ENCODE data around the gene GPRC5D.

The GPRC5D gene

GRCh38 chr12:12979731-12980259 is 27.8 kb upstream of the GPRC5D start:
- no peak for DNase-seq (ENCODE audit: low read depth in 2 of 2)

DNA sequence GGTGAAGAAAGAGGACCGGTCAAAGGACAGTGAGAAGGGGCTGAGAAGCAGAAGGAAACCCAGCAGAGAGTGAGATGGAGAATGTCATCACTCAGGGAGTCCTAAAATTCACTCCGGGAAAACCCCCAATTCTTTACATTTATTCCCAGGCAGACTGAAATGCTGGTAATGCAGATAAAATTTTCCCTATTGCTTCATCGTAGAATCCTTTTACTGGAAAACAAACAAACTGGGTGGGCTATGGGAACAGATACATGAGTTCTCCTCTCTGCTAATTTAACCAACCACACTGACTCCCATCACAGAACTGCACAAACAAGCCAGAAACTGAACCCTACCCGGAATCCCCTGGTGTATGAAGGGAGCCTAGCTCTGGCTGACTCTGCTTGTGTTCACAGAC is 27.2 kb upstream of the GPRC5D start:
- DNase-seq (ENCODE audit: low read depth in 2 of 2), result no peak

DNA sequence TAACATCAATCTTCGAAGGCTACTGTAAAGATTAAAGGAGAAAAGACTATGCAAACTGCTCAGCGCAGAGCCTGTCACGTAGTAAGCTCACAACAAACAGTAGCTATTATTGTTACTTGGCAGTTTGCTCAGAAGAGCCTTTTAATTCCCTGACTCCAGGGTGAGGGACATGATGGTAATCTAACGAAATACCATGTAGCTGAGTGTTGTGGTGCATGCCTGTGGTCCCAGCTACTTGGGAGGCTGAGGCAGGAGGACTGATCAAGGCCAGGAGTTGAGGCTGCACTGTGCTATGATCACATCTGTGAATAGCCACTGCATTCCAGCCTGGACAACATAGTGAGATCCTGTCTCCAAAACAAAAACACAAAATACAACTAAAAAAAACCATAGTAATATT is 25.3 kb upstream of the GPRC5D start:
- no peak for DNase-seq (ENCODE audit: low read depth in 2 of 2)

DNA sequence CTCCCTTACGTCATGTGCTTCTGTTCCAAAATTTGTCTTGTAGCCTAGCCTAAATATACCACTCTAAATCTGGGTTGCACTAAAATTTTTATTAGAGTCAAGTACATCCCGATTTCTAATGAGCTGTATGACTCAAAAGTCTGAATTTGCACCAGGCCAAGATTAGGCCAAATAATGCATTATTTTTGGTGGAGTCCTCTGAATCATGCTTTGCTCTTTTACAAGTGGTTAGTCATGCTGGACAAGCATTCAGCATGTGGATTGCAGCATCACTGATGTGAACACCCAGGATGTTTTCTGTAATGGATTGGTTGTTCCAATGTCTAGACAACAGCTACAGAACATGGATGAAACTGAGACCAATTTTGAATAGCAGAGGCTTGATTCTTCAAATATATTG is 24.4 kb upstream of the GPRC5D start:
- no peak for DNase-seq (ENCODE audit: low read depth in 2 of 2)

DNA sequence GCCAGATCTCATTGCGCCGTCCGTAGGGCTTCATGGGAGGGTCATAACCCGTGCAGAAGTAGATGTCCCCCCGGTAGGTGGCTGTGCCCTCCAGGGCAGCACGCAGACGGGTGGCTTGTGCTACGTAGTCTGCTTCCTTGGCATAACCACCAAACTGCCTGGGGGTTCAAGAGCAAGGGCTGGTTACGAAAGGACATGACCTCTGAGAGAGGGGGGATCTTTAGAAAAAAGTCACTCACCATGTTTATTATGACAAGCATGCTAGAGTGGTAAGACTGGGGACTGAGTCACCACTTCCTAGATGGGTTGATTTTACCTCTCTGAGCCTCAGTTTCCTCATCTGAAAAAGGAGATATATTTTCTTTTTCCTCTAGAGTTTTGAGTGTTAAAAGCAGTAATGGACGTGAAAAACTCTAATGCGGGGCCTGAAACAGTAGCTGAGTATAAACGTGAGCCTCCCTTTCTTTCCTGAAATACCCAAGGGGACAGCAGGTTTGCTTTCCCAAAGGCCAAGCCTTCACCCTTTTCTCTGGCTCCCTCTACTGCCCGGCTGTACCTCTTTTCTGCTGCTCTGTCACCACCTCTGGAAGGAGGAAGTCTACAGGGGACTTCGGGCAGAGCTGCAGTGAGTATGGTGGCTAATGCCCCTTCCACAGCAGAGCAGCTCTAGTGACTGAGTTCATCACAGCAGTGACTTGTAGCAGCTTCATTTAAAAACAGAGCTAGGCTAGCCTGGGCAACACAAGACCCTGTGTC is 23.5 kb upstream of the GPRC5D start:
- DNase-seq (ENCODE audit: low read depth in 2 of 2), result no peak

- no peak for DNase-seq (ENCODE audit: low read depth in 2 of 2)
Measured at GRCh38 chr12:12974211-12974610, 22.2 kb upstream of the GPRC5D start.

DNA sequence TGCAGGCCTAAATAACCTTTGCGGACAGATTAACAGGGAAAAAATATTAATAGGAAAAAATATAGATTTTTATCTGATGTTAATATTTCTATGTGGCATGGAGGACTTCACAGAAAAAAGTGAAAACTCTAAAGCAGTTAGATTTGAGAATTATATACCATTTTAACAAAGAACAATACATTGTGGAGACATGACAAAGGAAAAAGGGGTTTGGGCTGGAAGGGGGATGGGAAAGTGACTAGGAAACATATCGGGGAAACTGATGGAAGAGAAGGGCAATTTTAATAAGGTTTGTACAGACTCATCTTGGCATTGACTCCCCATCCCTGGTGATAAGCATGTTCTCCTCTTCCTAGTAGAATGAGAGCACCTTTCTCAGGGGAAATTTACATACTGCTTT is 21.0 kb upstream of the GPRC5D start:
- no peak for DNase-seq (ENCODE audit: low read depth in 2 of 2)

- no peak for DNase-seq (ENCODE audit: low read depth in 2 of 2)
Measured at GRCh38 chr12:12965836-12966235, 13.9 kb upstream of the GPRC5D start.

- DNase-seq (ENCODE audit: low read depth in 2 of 2), result no peak
Measured at GRCh38 chr12:12964255-12964654, 12.3 kb upstream of the GPRC5D start.

DNA sequence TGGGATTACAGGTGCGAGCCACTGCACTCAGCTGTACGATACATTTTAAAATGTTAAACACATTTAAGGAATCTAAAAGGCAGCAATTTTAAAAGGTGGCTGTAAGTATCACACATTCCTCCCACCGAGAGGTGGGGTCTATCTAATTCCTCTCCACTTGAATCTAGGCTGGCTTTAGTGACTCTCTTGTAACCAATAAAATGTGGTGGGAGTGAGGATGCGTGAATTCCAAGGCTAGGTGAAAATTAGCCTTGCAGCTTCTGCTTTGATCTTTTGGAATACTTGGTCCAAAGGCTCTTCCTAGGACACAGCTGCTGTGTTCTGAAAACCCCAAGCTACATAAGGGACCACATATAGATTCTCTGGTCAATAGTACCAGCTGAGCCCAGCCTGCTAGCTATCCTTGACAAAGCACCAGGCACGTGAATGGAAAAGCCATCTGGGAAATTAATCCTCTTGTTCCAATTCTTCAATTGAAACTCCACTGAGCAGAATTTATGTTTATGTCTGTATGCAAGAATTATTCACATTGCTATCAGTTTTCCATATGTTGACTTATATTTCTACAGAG is 8.8 kb upstream of the GPRC5D start:
- DNase-seq (ENCODE audit: low read depth in 2 of 2), result no peak

DNA sequence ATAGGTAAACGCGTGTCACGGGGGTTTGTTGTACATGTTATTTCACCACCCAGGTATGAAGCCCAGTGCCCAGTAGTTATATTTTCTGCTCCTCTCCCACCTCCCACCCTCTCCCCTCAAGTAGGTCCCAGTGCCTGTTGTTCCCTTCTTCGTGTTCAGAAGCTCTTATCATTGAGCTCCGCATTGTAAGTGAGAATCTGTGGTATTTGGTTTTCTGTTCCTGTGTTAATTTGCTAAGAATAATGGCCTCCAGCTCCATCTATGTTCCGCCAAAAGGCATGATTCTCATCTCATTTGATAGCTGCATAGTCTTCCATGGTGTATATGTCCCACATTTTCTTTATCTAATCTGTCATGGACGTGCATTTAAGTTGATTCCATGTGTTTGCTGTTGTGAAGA is 6.9 kb upstream of the GPRC5D start:
- no peak for DNase-seq (ENCODE audit: low read depth in 2 of 2)

GRCh38 chr12:12954878-12955625 is 3.1 kb upstream of the GPRC5D start:
- DNase-seq (ENCODE audit: low read depth in 2 of 2), result no peak

DNA sequence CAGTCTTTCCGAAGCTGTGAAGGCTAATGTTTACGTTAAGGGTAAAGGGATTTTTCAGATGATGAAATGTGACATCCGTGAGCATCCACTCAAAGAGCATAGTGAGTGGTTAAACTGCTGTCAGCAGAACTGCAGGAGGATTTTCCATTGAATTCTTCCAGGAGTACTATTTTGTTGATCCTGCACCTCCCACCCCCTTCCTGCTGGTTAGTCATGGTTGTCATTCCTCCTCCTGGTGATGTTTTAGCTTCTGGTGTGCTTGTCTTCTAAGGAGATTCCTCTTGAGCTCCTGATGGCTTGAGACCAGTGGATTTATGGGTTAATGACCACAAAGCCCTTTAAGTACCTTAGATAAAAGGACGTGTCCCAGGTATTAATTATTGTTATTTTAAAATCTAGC is 2.4 kb upstream of the GPRC5D start:
- no peak for DNase-seq (ENCODE audit: low read depth in 2 of 2)

GRCh38 chr12:12951504-12951903 is 466 bp downstream of the GPRC5D start:
- DNase-seq (ENCODE audit: low read depth in 2 of 2), result no peak

DNA sequence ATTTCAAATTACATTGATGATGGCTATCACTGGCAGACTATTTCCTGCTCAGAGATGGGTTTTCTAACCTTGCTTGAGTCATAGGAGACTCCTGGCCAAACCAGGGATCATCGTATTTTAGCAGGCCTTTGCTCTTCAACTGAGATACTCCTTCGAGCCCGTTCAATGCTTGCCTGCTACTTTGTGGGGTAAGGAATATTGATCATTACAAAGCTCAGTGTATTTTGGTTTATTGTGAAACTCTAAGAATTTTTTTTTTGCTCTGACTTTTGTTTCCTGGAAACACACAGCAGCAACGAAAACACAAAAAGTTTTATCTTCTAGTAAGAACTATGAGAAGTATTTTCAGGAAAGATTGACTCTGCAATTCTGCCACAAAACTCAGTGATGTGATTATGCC is 4.1 kb downstream of the GPRC5D start:
- no peak for DNase-seq (ENCODE audit: low read depth in 2 of 2)

GRCh38 chr12:12946686-12947355 is 5.1 kb downstream of the GPRC5D start:
- DNase-seq (ENCODE audit: low read depth in 2 of 2), result no peak

- no peak for DNase-seq (ENCODE audit: low read depth in 2 of 2)
Measured at GRCh38 chr12:12945591-12945990, 6.4 kb downstream of the GPRC5D start.

- no peak for DNase-seq (ENCODE audit: low read depth in 2 of 2)
Measured at GRCh38 chr12:12943586-12944260, 8.2 kb downstream of the GPRC5D start.

DNA sequence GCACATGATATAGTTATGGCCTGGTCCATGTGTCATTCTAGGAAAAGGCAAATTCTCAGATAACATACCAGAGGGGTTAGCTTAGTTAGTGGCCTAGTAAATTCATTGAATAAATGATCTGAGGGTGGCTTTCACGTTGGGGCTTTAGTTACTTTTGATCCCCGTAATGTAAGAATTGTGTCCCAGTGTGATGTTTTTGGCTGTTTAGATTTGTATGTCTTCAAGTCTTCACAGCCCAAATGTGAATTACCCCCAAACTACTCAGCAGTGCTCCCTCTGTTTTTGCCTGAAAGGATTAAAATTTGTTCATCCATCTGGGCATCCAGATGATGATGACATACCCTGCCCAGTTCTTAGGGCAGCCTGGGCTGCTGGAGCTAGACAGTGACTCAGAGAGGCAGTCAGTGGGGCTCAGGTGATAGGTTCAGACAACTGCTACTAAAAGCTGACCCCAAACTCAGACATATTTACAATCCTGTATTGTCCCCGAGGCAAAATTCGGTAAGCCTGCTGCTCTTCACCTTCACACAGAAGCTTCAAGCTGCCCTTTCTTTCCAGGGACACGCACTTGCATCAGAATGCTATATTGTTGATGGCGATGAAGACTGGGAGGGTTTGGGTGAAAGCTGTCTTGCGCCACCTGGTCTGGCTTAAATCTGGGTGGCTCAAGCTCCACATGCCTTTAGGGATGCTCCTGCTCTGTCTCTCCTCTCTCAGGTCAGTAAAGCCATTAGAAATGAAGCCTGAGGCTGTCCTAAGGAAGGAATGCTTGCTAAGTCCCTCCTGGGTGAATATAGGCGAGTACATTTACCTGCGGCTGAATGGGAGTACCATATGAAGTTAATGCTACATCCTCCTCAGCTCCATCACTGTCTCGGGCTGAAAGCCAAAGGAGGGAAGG is 10.3 kb downstream of the GPRC5D start:
- DNase-seq (ENCODE audit: low read depth in 2 of 2), result no peak

DNA sequence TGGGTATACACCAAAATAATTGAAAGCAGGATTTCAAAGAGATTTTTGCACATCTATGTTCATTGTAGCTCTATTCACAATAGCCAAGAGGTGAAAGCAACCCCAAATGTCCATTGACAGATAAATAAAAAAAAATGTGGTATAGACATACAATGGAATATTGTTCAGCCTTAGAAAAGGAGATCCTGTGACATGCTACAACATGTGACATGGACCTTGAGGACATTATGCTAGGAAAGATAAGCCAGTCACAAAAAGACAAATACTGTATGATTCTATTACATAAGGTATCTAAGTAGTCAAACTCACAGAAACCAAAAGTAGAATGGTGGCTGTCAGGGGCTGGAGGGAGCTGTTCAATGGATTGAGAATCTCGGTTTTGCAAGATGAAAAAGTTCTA is 12.1 kb downstream of the GPRC5D start:
- no peak for DNase-seq (ENCODE audit: low read depth in 2 of 2)

DNA sequence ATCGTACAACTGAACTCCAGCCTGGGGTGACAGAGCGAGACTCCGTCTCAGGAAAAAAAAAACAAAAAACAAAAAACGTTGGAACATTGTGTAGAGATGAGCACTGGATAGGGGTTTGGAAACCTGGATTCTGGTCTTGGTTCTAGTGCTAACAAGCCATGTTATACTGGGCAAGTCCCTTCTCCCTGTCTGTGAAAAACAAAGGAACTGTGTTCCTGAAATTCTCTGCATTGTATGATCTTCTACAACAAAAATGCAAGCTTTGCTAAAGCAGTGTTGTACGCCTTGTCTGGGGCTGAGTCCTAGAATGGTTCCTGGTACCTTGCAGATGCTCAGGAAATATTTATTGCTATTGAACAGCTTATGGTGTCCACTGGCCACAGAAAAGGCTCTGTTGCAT is 13.4 kb downstream of the GPRC5D start:
- DNase-seq (ENCODE audit: low read depth in 2 of 2), result no peak

Measured in stimulated activated CD8-positive, alpha-beta memory T cell treated with anti-CD3 and anti-CD28 coated beads, Interleukin-2, amount 100 ng/mL, for 1 hour (primary cell).